GM18498 (cell line): ENCODE results near the gene THAP4.
"Not testable (repeated sequence)": the region's sequence is repeated elsewhere in the genome, so short reads cannot be mapped to it uniquely, and the experiment has no call there.

Source experiments
- ATAC-seq: cut with Tn5 transposase; IDR thresholded peaks from one replicate; pipeline ENCODE4 v1.9.1; 2021; ENCODE audit warnings: mild to moderate bottlenecking, moderate library complexity; ENCODE audit not compliant: unreplicated experiment

The THAP4 gene

GRCh38 chr2:241567266-241567665, 69.7 kb downstream of the THAP4 start:
- not testable (repeated sequence) for ATAC-seq

DNA sequence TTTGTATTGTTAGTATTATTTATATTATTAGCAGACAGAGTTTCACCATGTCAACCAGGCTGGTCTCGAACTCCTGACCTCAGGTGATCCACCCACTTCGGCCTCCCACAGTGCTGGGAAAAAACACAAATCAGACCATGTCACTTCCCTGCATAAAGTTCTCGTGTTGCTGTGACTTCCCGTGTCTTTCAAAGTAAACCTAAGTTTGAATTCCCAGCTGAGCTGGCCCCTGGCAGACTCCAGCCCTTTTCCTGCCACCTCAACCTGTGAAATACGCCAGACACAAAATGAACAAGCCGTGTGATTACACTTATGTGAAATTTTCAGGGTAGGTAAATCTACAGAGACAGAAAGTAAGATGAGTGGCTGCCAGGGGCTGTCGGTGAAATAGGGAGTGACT, 70.5 kb downstream of the THAP4 start:
- ATAC-seq, result no peak

- ATAC-seq, result not testable (repeated sequence)
These were observed 70.9 kb downstream of the THAP4 start for GRCh38 chr2:241566021-241566420.

- ATAC-seq, result no peak
These were observed 71.5 kb downstream of the THAP4 start for GRCh38 chr2:241565411-241565810.

- ATAC-seq, result no peak
These were observed 72.2 kb downstream of the THAP4 start for GRCh38 chr2:241564596-241565410.

- ATAC-seq, result no peak
These were observed 72.9 kb downstream of the THAP4 start for GRCh38 chr2:241563981-241564595.

- ATAC-seq, result no peak
These were observed 73.4 kb downstream of the THAP4 start for GRCh38 chr2:241563571-241563980.

DNA sequence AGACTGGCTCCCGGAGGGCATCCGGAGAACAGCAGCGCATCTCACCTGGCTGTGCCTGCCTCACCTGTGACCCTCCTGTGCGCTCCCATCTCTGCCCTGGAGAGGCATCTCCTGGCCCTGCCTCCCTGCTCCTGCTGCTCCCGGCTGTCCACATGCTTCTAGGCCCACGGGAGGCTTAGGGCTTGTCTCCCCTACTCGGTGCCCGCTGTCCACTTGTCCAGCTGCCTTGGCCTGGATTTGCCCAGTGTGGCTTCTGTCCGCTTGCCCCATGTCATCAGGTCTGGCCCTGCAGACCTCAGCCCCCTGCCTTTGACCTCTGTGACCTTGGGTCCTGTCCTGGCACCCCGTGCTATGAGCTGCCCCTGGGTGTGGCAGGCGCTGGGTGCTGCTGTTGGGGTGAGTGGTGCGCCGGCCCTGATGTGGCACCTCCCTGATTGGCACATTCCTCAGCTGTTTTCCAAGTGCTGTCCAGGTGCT, 73.9 kb downstream of the THAP4 start:
- ATAC-seq, result no peak

DNA sequence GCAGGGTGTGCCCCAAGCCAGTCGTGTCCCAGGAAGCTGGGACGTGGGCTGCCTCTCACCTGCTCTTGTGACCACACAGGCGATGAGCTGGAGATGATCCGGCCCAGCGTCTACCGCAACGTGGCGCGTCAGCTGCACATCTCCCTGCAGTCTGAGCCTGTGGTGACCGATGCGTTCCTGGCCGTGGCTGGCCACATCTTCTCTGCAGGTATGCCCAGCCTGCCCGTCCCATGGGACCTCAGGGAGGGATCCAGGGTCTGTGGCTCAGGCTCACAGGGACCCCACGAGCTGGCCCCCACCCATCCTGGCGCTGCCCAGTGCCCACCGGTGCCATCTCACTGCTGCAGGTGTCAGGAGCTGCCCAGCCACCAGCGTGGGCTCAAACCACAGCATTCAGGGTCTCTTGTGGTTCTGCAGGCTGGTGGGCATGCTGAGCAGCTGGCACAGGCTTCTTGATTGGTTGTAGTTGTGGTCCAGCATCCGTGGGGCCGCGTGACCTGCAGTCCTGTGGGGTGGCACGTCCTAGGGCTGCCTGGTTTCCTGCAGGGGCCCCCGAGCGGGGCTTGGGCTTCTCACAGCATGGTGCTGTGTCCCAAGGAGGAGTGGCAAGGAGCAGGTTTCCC, 74.6 kb downstream of the THAP4 start:
- no peak for ATAC-seq

GRCh38 chr2:241561832-241562231, 75.1 kb downstream of the THAP4 start:
- no peak for ATAC-seq

DNA sequence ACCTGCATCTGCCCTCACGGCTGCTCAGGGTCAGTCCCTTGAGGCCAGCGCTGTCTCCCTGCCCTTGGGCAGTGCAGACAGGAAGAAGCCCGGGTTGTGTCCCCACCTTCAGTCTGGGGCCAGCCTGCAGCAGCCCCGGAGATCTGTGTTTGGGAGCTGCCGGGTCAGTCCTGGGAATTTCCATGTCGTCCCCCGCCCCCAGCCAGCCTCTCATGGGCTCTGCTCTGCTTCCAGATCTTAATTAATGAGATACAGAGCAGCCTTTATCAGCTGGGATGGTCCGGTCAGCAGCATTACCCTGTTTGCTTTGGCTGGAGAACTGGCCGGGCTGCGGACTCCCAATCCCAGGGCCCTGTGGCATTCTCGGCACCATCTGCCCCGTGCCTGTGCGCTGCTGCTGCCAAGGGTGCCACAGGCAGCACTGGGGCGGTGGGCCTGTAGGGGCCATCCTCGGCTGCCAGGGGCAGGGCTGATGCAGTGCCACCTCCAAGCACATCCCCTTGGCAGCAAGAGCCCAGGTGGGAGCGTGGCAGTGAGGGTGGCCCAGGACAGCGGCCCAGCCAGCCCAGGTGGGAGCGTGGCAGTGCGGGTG, 76.0 kb downstream of the THAP4 start:
- ATAC-seq, result no peak

GRCh38 chr2:241560162-241560882, 76.6 kb downstream of the THAP4 start:
- no peak for ATAC-seq

DNA sequence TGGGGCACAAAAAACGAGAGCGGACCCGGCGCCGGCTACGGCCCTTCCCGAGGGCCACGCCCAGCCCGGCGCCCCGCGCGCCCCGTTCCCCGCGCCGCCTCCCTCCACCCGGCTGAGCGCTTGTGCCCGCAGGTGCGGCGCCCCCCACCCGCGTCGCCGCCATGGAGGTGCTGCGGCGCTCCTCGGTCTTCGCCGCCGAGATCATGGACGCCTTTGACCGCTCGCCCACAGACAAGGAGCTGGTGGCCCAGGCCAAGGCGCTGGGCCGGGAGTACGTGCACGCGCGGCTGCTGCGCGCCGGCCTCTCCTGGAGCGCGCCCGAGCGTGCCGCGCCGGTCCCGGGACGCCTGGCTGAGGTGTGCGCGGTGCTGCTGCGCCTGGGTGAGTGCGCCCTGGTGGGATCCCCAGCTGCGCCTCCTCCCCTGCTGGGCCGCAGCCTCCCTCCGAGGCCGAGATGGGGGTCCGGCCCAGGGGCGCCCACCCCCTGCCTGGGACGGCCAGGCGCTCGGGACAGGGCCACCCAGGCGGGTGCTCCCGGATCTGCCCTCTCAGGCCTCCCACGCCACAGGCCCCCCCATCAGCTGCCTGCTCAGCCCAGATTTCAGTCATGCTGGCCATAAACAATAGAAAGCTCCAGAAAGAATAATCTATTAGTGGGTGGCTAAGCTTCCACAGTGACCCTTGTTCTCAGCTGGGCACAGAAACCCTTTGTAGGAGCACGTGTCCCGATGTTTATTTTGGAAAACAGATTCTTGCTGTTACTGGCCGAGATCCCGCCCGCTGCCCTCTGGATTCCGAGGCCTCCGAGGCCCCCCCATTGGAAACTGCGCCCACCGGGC, 77.4 kb downstream of the THAP4 start:
- ATAC-seq, result no peak

- no peak for ATAC-seq
These were observed 78.2 kb downstream of the THAP4 start, which contains the start of gene BOK for GRCh38 chr2:241558532-241559322. TSS of gene BOK (plus strand) at chr2:241558745. CDS start at chr2:241559484, 739 bp downstream.

- no peak for ATAC-seq
These were observed 80.2 kb downstream of the THAP4 start for GRCh38 chr2:241556746-241557145.

GRCh38 chr2:241555711-241556110, 81.2 kb downstream of the THAP4 start:
- ATAC-seq, result no peak

- no peak for ATAC-seq
These were observed 82.2 kb downstream of the THAP4 start for GRCh38 chr2:241554610-241555322.

DNA sequence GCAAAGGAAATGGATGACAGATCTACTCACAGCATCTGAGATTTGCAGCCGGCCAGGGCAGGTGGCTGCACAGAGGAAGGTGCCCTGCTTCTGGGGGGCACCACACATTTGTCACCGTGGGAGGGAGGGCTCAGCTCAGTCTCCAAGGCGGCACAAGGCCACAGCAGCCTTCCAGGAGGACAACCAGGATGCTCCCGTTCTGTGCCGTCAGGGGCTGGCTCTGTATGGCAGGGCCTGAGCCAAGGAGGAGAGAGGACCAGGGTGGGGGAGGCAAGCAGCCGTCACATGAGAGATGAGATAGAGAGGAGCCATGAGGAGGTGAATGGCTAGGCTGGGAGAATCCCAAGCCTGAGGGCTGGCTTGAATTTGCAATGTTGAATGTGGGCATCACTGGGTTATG, 83.0 kb downstream of the THAP4 start:
- ATAC-seq, result no peak

DNA sequence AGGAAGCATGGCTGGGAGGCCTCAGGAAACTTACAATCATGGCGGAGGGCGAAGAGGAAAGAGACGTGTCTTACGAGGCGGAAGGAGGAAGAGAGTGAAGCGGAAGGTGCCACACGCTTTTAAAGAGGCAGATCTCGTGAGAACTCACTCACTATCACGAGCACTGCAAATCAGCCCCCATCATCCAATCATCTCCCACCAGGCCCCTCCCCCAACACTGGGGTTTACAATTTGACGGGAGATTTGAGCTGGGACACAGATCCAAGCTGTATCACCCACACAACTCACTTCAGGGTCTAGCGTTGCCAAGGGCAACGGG, 83.5 kb downstream of the THAP4 start:
- no peak for ATAC-seq
